Ramos (cell line): Measurements from ENCODE around the gene NFE2L3.

ENCODE experiments used
- in situ Hi-C: fragments of 300-500 bp; cut with MboI; formaldehyde crosslinking; loops from one replicate; pipeline ENCODE4 v1.14.3; 2022; ENCODE audit warnings: low sequenced_read_pairs; ENCODE audit not compliant: unreplicated experiment

NFE2L3 gene

GRCh38 chr7:26195182-26195581 lies 43.2 kb downstream of the NFE2L3 start:
- in situ Hi-C loops, result no loop called here

- in situ Hi-C loops, result no loop called here
These were observed 44.1 kb downstream of the NFE2L3 start for GRCh38 chr7:26195867-26196657.

GRCh38 chr7:26197153-26198115 lies 45.4 kb downstream of the NFE2L3 start:
- in situ Hi-C loops, result no loop called here

- in situ Hi-C loops, result no loop called here
These were observed 46.3 kb downstream of the NFE2L3 start for GRCh38 chr7:26198133-26198780.

- in situ Hi-C loops, result no loop called here
These were observed 46.8 kb downstream of the NFE2L3 start for GRCh38 chr7:26198781-26199169.

- in situ Hi-C loops, result no loop called here
These were observed 47.5 kb downstream of the NFE2L3 start for GRCh38 chr7:26199301-26200037.

- in situ Hi-C loops, result no loop called here
These were observed 48.0 kb downstream of the NFE2L3 start for GRCh38 chr7:26200038-26200443.

- in situ Hi-C loops, result no loop called here
These were observed 48.6 kb downstream of the NFE2L3 start, which contains the start of gene HNRNPA2B1 for GRCh38 chr7:26200444-26201246. Gene HNRNPA2B1, minus strand, starts transcription at chr7:26200746. Its CDS starts 169 bp downstream, at chr7:26200577.

- in situ Hi-C loops, result no loop called here
These were observed 49.4 kb downstream of the NFE2L3 start, which contains the start of gene CBX3 for GRCh38 chr7:26201247-26202018. Gene CBX3, plus strand, starts transcription at chr7:26201745. Its CDS starts 1,254 bp downstream, at chr7:26202999.

- in situ Hi-C loops, result no loop called here
These were observed 50.3 kb downstream of the NFE2L3 start for GRCh38 chr7:26202019-26202990.

- in situ Hi-C loops, result no loop called here
These were observed 51.0 kb downstream of the NFE2L3 start for GRCh38 chr7:26203016-26203415.

GRCh38 chr7:26208040-26208439 lies 56.0 kb downstream of the NFE2L3 start:
- in situ Hi-C loops, result no loop called here

- in situ Hi-C loops, result no loop called here
These were observed 61.1 kb downstream of the NFE2L3 start for GRCh38 chr7:26212921-26213718.

GRCh38 chr7:26213807-26214515 lies 62.0 kb downstream of the NFE2L3 start:
- in situ Hi-C loops, result no loop called here

- in situ Hi-C loops, result no loop called here
These were observed 64.1 kb downstream of the NFE2L3 start for GRCh38 chr7:26216049-26216448.

GRCh38 chr7:26224359-26224758 lies 72.4 kb downstream of the NFE2L3 start:
- in situ Hi-C loops, result no loop called here
